HG03280 (cell line): ENCODE results near the gene KIF16B.
"Not testable (repeated sequence)": the region's sequence is repeated elsewhere in the genome, so short reads cannot be mapped to it uniquely, and the experiment has no call there.

Source experiments
- ATAC-seq: cut with Tn5 transposase; IDR thresholded peaks from one replicate; pipeline ENCODE4 v1.9.1; 2021; ENCODE audit warnings: mild to moderate bottlenecking, moderate library complexity; ENCODE audit not compliant: unreplicated experiment

Gene KIF16B

DNA sequence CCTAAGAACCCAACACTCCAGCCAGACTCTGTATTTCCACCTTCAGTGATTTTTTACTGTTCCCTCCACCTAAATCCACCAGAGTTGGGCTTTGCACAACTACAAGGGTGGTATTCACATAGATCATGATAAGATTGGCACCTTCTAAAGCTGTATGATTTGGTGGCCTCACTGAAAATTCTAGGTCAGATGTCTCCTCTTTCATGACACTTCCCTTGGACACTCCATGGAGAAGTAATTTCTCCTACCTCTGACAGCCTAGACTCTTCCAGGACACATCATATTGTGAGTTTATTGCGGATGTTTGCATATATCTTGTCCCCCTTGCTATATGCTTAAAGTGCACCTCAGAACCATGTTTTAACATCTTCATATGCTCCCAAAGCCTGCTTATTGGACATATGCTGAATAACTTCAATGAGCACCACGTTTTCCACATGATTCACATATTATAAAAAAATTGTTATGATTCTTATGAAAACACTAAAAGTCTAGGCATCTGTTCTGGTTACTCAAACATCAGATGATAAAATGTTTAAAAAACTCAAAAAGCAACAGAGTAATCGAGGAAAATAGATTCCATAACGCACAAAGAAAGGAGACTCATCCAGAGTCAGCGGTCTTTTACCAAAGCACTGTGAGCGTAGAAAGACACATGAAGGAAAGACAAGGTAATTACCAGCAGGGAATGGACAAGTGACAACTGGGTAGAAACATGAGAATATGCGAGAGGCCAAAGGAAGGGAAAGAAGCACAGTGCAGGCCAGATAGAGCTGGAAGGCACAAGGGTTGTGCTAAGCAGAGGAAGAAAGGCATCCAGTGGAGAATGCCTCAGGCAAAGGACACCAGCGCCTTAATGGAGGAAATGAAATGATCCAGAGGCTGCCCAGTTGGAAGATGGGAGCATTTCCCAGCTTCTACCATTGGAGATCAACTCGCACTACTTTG, 46.5 kb downstream of the KIF16B start:
- ATAC-seq = no peak

- ATAC-seq = not testable (repeated sequence)
Measured at GRCh38 chr20:16522651-16523050, 50.6 kb downstream of the KIF16B start.

DNA sequence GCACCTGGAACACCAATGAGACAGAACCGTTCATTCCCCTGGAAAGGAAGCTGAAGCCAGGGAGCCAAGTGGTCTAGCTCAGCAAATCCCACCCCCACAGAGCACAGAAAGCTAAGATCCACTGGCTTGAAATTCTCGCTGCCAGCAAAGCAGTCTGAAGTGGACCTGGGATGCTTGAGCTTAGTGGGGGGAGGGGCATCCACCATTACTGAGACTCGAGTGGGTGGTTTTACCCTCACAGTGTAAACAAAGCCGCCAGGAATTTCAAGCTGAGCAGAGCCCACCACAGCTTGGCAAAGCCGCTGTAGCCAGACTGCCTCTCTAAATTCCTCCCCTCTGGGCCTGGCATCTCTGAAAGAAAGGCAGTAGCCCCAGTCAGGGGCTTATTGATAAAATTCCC, 53.1 kb downstream of the KIF16B start:
- no peak for ATAC-seq

DNA sequence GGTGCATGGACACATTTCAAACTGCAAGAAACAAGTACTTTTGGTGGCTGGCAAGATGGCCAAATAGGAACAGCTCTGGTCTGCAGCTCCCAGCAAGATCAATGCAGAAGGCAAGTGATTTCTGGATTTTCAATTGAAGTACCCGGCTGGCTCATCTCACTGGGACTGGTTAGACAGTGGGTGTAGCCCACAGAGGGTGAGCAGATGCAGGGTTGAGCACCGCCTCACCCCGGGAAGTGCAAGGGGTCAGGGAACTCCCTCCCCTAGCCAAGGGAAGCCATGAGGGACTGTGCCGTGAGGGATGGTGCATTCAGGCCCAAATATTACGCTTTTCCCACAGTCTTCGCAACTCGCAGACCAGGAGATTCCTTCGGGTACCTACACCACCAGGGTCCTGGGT, 53.6 kb downstream of the KIF16B start:
- not testable (repeated sequence) for ATAC-seq

DNA sequence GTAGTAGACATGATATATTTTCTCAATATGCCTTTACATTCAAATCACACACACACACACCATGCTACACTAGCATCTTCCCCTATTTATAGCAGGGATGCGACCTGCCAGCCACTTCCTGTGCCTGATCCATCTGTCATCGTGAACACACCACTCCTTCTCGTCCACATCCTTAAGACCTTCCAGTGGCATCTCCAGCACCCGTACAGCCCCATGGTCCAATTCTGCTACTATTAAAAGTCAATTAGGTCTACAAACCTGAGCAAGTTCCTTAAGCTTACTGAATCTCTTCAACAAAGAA, 54.5 kb downstream of the KIF16B start:
- no peak for ATAC-seq

DNA sequence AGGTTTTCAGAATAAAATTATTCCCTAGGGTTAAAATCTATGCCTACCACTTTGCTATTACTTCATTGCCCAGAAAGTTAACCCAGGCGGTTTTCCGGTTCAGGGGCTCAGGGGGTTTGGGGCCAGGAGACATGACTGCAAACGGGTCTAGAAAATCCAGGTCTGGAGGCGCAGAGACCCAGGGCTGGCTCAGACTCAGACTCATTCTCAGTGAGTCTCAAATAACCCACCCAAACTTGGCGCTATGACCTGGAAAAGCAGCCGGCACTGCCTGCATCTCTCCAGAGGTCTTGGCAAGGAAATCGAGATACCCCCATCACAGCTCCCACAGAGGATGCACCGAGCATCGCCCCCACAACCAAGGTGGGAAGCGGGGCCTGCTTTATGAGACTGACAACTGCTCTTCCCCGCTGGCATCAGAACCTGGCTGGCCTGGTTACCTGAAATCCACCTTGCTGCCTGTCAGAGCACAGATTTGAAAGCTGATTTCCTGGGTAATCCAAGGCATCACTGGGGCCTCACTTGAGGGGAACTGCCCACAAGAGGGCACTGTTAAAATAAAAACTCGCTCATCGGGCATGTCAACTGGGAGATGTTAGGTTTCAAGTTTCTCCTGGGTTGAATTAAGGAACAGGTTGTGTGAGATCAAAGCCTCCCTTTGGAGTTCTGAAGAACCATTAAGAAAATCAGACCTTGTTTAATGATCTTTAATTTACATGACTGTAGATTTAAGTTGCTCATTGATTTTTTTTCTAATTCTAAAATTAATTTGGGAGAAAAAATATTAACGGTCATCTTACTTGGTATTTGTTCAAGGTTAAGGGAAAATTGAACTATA, 55.1 kb downstream of the KIF16B start:
- no peak for ATAC-seq

DNA sequence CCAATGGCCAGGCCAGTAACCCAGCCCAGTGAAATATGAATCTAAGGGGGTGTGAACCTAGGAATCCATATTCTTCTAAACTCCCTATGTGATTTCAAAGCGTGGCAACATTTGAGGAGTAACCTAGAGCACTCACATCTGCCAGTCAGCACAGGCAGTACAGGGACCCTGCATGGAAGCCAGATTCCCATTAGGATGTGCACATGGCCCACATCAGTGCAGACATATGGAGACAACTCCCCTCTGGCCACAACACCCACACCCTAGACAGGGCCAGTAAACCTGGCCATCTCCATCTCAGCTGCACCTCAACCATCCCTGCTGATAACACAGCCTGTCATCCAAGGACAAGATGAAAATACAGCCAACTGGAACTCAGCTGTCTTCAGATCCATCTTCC, 56.5 kb downstream of the KIF16B start:
- no peak for ATAC-seq

- no peak for ATAC-seq
Measured at GRCh38 chr20:16515046-16515445, 58.2 kb downstream of the KIF16B start.

DNA sequence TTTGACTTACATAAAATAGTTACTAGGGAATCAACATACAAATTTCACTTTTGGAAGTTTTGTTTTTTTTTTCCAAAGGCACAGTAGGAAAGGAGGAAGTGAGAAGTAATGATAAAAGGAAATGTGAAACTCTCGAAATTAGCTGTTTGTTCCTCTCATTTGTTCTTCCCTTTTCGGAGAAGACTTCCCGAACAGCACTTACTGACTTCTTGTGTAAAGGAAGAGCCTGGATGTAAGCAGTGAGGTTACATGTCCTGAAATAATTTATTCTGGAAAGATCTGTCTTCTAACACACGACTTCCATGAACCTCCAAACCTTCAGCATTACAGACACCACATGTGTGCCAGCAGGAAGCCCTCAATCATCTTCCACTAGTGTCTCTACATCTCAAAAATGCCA, 59.1 kb downstream of the KIF16B start:
- ATAC-seq = no peak

DNA sequence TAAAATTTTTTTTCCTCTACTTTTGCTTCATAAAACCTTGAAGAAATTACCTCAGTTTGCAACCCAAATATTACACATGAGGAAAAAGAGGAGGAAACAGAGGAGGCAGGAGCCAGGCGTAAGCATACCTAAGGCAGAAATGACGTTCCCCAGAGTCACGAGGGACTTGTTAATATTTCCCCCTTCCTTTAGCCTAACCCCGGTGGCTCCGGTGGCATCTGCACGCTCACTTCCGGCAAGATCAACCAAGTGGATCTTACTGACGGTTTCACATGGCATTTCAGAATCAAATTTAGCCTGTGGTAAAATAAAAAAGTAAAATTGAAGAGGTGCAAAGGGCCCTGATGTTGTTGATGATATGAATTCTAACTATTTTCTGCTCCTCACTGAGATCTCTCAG, 67.4 kb downstream of the KIF16B start:
- no peak for ATAC-seq

GRCh38 chr20:16501301-16501700, 71.9 kb downstream of the KIF16B start:
- no peak for ATAC-seq

- ATAC-seq = no peak
Measured at GRCh38 chr20:16500197-16500596, 73.1 kb downstream of the KIF16B start.

GRCh38 chr20:16498526-16499253, 74.6 kb downstream of the KIF16B start:
- ATAC-seq = no peak

DNA sequence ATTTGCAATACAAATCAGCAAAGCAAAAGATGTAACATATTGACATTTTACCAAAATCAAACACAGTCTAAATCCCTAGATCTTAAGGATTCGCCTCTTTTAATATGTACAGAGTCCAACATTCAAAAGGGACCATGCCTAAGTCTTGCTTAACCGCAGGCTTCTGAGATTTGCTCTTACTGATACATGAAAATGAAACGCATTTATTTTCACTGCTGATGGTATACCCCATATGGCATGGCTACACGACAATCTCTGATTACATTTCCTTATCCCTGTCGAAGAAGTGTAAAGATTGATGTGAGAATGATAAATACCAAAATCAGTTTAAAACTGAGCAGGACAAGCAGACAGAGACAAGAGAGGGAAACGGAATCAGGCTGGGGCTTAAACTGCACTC, 75.4 kb downstream of the KIF16B start:
- ATAC-seq = no peak

DNA sequence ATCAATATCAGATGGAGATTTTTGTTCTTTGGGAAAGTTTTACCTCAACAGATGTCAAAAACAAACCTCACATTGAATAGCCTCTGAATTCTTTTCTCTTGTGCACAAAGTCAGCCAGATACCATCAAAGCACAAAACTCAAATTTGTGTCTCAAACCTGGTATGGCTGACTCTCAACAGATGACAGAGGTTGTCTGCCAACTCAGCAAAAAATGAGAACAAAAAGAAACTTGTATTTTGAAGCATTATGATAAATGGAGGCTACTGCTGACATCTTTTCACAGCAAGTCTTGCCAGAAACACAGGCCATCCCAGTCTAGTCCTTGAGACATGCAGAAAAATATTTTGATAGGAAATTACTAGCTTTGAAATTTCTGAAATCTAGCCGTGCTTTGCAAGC, 79.8 kb downstream of the KIF16B start:
- no peak for ATAC-seq

- peak; percentile 52 for ATAC-seq
Measured at GRCh38 chr20:16491294-16491905, 81.8 kb downstream of the KIF16B start.

DNA sequence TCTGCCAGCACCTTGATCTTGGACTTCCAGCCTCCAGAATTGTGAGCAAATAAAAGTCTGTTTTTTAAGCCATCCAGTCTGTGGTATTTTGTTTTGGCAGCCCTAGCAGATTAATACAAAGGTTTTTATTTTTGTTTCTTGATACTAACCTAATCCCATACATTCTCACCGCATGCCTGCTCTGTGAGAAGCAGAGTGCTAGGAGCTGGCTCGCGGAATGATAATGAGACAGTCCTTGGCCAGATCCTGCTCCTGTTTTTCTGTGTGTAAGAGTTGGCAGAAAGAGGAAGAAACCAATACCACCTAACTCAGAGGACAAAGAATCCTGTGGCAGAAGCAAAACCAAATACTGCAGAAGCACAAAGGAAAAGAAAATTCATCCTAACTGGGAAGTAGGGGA, 82.6 kb downstream of the KIF16B start:
- ATAC-seq = no peak

- ATAC-seq = no peak
Measured at GRCh38 chr20:16488616-16489015, 84.6 kb downstream of the KIF16B start.

DNA sequence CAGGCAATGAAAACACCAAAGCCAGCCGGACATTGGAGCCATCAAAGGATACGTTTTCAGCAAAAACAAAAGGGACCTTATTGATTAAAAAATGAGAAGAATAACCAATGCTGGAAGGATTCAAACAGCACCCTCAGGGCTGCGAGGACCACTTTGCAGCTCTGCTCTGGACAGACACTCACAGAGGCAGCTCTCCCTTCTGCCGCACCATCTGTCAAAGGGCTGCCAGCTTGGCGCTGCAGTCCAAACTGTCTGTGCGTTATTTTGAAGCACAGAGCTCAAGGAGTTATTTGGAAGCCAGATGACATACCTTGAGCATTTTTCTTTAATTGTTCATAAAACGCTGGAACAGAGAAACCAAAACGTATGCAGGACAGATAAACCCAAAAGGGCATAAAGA, 85.2 kb downstream of the KIF16B start:
- no peak for ATAC-seq

DNA sequence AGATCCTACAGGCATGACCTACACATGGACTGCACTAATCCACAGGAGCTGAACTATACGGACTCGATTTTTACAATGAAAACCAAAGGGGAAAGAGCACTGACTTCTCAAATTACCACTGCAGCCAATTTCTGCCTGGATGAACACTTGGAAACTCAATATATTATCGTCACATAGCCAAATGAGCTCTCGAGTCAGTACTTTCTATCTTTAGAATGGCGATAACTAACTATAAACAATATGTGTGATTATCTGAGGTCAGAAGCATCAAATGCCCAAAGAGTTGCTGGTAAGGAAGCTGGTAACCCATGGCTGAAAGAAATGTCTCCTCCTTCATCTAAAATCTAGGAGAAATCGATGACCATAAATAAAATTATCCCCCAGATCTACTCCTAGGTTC, 86.7 kb downstream of the KIF16B start:
- no peak for ATAC-seq

DNA sequence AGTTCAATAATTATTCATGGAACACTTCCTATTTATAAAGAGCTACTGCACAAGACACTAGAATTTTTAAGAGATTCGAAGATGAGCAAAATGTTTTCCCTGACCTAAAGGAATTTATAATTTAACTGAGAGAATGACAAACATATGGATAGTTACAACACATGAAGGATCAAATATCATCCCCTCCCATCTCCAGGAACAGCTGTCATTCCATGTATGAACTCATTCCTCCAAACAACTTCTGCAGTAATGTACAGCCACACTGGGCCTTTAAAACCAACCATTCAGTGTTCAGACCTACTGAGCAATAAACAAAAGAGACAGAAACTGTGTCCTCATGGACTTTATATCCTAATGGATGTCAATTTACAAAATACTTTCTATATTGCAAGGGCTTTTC, 87.8 kb downstream of the KIF16B start:
- ATAC-seq = no peak
